AML-193 (cell line): ENCODE measurements around the gene MAP4.

Experiments used
- DNase-seq, 2 experiments: peaks; one replicate each; lab custom pipeline; 2025; lab: John Stamatoyannopoulos, UW

The MAP4 gene

GRCh38 chr3:47865192-47865591, 151.0 kb downstream of the MAP4 start:
- no peak for DNase-seq

- no peak for DNase-seq
Observed at GRCh38 chr3:47863391-47864128, 152.7 kb downstream of the MAP4 start.

- no peak for DNase-seq
Observed at GRCh38 chr3:47859956-47860605, 156.1 kb downstream of the MAP4 start.

- no peak for DNase-seq
Observed at GRCh38 chr3:47857151-47857550, 159.1 kb downstream of the MAP4 start.

- DNase-seq: no peak
Observed at GRCh38 chr3:47856669-47857068, 159.5 kb downstream of the MAP4 start.

GRCh38 chr3:47855461-47856383, 160.5 kb downstream of the MAP4 start:
- no peak for DNase-seq

GRCh38 chr3:47854720-47855455, 161.3 kb downstream of the MAP4 start:
- DNase-seq: no peak

- no peak for DNase-seq
Observed at GRCh38 chr3:47854267-47854666, 161.9 kb downstream of the MAP4 start.

- no peak for DNase-seq
Observed at GRCh38 chr3:47852604-47853602, 163.3 kb downstream of the MAP4 start.

GRCh38 chr3:47851888-47852603, 164.2 kb downstream of the MAP4 start:
- DNase-seq: no peak

- DNase-seq: no peak
Observed at GRCh38 chr3:47850564-47851410, 165.4 kb downstream of the MAP4 start.

GRCh38 chr3:47849699-47850563, 166.3 kb downstream of the MAP4 start:
- peak; percentile 35 to 37 for DNase-seq

- no peak for DNase-seq
Observed at GRCh38 chr3:47849186-47849698, 167.0 kb downstream of the MAP4 start.

GRCh38 chr3:47848599-47849117, 167.6 kb downstream of the MAP4 start:
- no peak for DNase-seq

- DNase-seq: no peak
Observed at GRCh38 chr3:47847801-47848518, 168.3 kb downstream of the MAP4 start.

GRCh38 chr3:47847260-47847659, 169.0 kb downstream of the MAP4 start:
- no peak for DNase-seq

GRCh38 chr3:47846880-47847248, 169.4 kb downstream of the MAP4 start:
- no peak for DNase-seq
